ENCODE data around the gene ERGIC1.
A peak's percentile ranks its signal among the peaks of the same experiment; 100 is the strongest.

The ERGIC1 gene

GRCh38 chr5:172797771-172798191 lies 36.3 kb upstream of the ERGIC1 start:
- TF ChIP-seq CTCF (IDR thresholded peaks at IDR 0.05; ENCODE audit: low read length): no peak
- no peak for TF ChIP-seq EZH2 (optimal IDR thresholded peaks at IDR 0.05; ENCODE audit: low read depth, low read length)
- TF ChIP-seq EZH2phosphoT487 (IDR thresholded peaks at IDR 0.05; ENCODE audit: low read length): no peak
- no peak for DNase-seq
- no peaks in the 10 kb centered on the region for H4K20me1 ChIP-seq (ENCODE audit: insufficient read depth, low read length)
- no peaks in the 10 kb centered on the region for H3K9me3 ChIP-seq (replicated peaks; ENCODE audit: insufficient read depth, low read length)
- no peak overlapping the region for H3K4me3 ChIP-seq (ENCODE audit: low read length)
- H3K4me2 ChIP-seq (ENCODE audit: low read depth, low read length): peak overlapping the region; percentile 30
- H3K27ac ChIP-seq (ENCODE audit: low read length): no peak overlapping the region
- H3K27me3 ChIP-seq (replicated peaks; ENCODE audit: insufficient read depth, low read length): no peaks in the 10 kb centered on the region
- no peaks in the 10 kb centered on the region for H3K9me2 ChIP-seq (replicated peaks; ENCODE audit: insufficient read depth, low read length)
- H3K9ac ChIP-seq (ENCODE audit: low read length): no peak overlapping the region
- H3F3A ChIP-seq (ENCODE audit: insufficient read depth, low read length): no peaks in the 10 kb centered on the region
- no peaks in the 10 kb centered on the region for H3K36me3 ChIP-seq (replicated peaks; ENCODE audit: insufficient read depth, low read length)
- 0 out of 2 replicates have a peak, but pooled peaks cover 4% of the 10 kb centered on the region for H3K4me1 ChIP-seq (ENCODE audit: low read length)
- no peak overlapping the region; the same call in 1 of the 2 replicates for H2AFZ ChIP-seq (ENCODE audit: low read length)
- no peaks in the 10 kb centered on the region for H3K79me2 ChIP-seq (ENCODE audit: low read length)

- no peak for TF ChIP-seq EZH2phosphoT487 (IDR thresholded peaks at IDR 0.05; ENCODE audit: low read length)
- TF ChIP-seq EZH2 (optimal IDR thresholded peaks at IDR 0.05; ENCODE audit: low read depth, low read length): no peak
- TF ChIP-seq CTCF (IDR thresholded peaks at IDR 0.05; ENCODE audit: low read length): no peak
- H3K4me3 ChIP-seq (ENCODE audit: low read length): no peak overlapping the region
- H4K20me1 ChIP-seq (ENCODE audit: insufficient read depth, low read length): no peaks in the 10 kb centered on the region
- H3F3A ChIP-seq (ENCODE audit: insufficient read depth, low read length): no peaks in the 10 kb centered on the region
- H3K4me1 ChIP-seq (ENCODE audit: low read length): 0 out of 2 replicates have a peak, but pooled peaks cover 4% of the 10 kb centered on the region
- no peaks in the 10 kb centered on the region for H3K36me3 ChIP-seq (replicated peaks; ENCODE audit: insufficient read depth, low read length)
- H3K9ac ChIP-seq (ENCODE audit: low read length): no peak overlapping the region
- H3K79me2 ChIP-seq (ENCODE audit: low read length): no peaks in the 10 kb centered on the region
- no peak overlapping the region for H3K27ac ChIP-seq (ENCODE audit: low read length)
- H3K27me3 ChIP-seq (replicated peaks; ENCODE audit: insufficient read depth, low read length): no peaks in the 10 kb centered on the region
- no peaks in the 10 kb centered on the region for H3K9me3 ChIP-seq (replicated peaks; ENCODE audit: insufficient read depth, low read length)
- DNase-seq: no peak
- no peaks in the 10 kb centered on the region for H3K9me2 ChIP-seq (replicated peaks; ENCODE audit: insufficient read depth, low read length)
- H3K4me2 ChIP-seq (ENCODE audit: low read depth, low read length): no peak overlapping the region
- H2AFZ ChIP-seq (ENCODE audit: low read length): no peak overlapping the region
Measured at GRCh38 chr5:172798422-172799215, 35.4 kb upstream of the ERGIC1 start.

- TF ChIP-seq EZH2phosphoT487 (IDR thresholded peaks at IDR 0.05; ENCODE audit: low read length) (no peak), EZH2 (optimal IDR thresholded peaks at IDR 0.05; ENCODE audit: low read depth, low read length) (no peak), CTCF (IDR thresholded peaks at IDR 0.05; ENCODE audit: low read length) (no peak)
- H3K79me2 ChIP-seq (ENCODE audit: low read length): no peaks in the 10 kb centered on the region
- 0 out of 2 replicates have a peak, but pooled peaks cover 4% of the 10 kb centered on the region for H3K4me1 ChIP-seq (ENCODE audit: low read length)
- DNase-seq: no peak
- no peak overlapping the region for H3K4me2 ChIP-seq (ENCODE audit: low read depth, low read length)
- no peaks in the 10 kb centered on the region for H3F3A ChIP-seq (ENCODE audit: insufficient read depth, low read length)
- H3K9me3 ChIP-seq (replicated peaks; ENCODE audit: insufficient read depth, low read length): no peaks in the 10 kb centered on the region
- no peak overlapping the region for H2AFZ ChIP-seq (ENCODE audit: low read length)
- H3K27ac ChIP-seq (ENCODE audit: low read length): no peak overlapping the region
- no peaks in the 10 kb centered on the region for H4K20me1 ChIP-seq (ENCODE audit: insufficient read depth, low read length)
- no peaks in the 10 kb centered on the region for H3K36me3 ChIP-seq (replicated peaks; ENCODE audit: insufficient read depth, low read length)
- no peak overlapping the region for H3K9ac ChIP-seq (ENCODE audit: low read length)
- no peaks in the 10 kb centered on the region for H3K9me2 ChIP-seq (replicated peaks; ENCODE audit: insufficient read depth, low read length)
- no peak overlapping the region for H3K4me3 ChIP-seq (ENCODE audit: low read length)
- H3K27me3 ChIP-seq (replicated peaks; ENCODE audit: insufficient read depth, low read length): no peaks in the 10 kb centered on the region
Measured at GRCh38 chr5:172799416-172799815, 34.6 kb upstream of the ERGIC1 start.
